GM12875 (cell line): Measurements from ENCODE around the gene CATSPER4.

Experiments used
- H3K4me3 ChIP-seq: one replicate; pipeline ENCODE4 v1.5.1; 2011; ENCODE audit warnings: low read depth, low read length, control low read depth
- CTCF ChIP-seq: IDR thresholded peaks from 2 replicates; pipeline ENCODE4 v1.5.1; 2011; ENCODE audit warnings: low read depth, mild to moderate bottlenecking, control low read depth, inconsistent platforms, low read length, moderate library complexity, borderline replicate concordance; ENCODE audit not compliant: insufficient read depth

The CATSPER4 gene

GRCh38 chr1:26187882-26188281, 2.5 kb upstream of the CATSPER4 start:
- TF ChIP-seq CTCF: no peak
- H3K4me3 ChIP-seq: no peak overlapping the region

DNA sequence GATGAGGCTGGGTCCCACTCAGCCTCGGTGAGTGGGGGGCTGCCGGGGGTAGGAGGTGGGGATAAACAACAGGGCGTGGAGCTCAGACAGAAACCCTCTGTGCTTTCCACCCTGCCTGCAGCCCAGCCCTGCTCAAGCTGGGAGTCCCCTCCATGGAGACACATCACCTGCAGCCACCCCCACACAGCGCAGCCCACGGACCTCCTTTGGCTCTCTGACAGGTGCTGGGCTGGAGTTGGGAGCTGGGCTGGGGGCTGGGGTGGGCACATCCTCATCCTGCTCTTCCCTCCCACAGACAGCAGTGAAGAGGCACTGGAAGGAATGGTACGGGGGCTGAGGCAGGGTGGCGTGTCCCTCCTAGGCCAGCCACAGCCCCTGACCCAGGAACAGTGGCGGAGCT, 1.9 kb upstream of the CATSPER4 start:
- no peak for TF ChIP-seq CTCF
- H3K4me3 ChIP-seq: no peak overlapping the region

- no peak overlapping the region for H3K4me3 ChIP-seq
- no peak for TF ChIP-seq CTCF
Observed at GRCh38 chr1:26189331-26189730, 1.1 kb upstream of the CATSPER4 start.

GRCh38 chr1:26189751-26190275, 589 bp upstream of the CATSPER4 start:
- no peak for TF ChIP-seq CTCF
- H3K4me3 ChIP-seq: no peak overlapping the region

DNA sequence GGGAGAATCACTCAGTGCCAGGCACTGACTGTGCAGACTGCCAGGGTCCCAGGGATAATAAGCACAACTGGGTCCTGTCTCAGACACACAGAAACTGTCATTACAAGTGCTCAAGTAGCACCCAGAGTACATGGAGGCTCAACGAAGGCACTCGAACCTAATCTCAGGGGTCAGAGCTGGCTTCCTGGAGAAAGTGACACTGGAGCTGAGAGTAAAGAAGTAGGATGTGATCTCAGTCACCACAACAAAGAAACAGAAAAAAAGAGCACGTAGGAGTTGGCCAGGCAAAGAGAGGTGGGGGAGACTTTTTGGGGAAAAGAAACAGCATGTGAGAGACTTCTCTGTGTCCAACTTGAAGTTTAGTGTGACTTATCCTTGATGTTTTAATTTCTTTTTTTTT, 1.3 kb downstream of the CATSPER4 start:
- no peak for TF ChIP-seq CTCF
- H3K4me3 ChIP-seq: no peak overlapping the region

DNA sequence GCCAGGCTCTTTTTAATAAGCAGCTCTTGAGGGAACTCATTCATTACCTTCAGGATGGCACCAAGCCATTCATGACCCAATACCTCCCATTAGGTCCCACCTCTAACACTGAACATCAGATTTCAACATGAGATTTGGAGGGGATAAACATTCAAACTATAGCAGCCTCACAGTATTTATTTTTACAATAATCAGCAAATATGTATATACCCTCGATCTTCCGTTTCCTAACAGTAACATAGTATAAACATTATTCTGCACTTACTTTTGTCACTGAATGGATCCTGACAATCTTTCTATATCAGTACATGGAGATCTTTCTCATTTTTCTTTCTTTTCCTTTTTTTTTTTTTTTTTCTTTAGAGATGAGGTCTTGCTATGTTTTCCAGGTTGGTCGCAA, 5.4 kb downstream of the CATSPER4 start:
- no peak for TF ChIP-seq CTCF
- no peak overlapping the region for H3K4me3 ChIP-seq

DNA sequence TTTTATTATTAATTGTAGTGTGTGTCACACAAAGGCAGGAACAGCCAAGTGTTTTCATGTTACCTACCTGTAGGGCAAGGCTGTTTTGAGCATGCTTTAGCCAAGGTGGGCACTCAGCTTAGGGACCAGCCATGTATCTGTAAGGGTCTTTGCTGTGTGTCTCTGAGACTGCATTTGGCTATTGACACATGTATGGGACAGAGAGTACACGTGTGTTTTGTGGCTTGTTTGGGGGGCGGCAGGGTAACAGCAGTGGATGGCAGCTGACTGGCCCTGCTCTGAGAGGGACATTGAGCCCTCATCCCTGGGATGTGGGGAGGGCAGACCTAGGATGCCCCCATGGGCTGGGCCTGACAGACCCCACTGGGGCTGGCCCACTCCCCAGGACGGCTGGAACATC, 6.9 kb downstream of the CATSPER4 start:
- no peak for TF ChIP-seq CTCF

More for the DNA sequence above, 6.9 kb downstream of the CATSPER4 start:
- H3K4me3 ChIP-seq: no peak overlapping the region
